Left lung (tissue), 10 donors: ENCODE data around the gene RGMB. TPM values are rescaled to one million over a fixed set of nuclear protein-coding genes. Genes with fewer than 3 reads are reported as not detected.

Experiments used
- ATAC-seq: fragments of 200-7000 bp; cut with Tn5 transposase; one replicate; pipeline ENCODE4 v1.9.1; 2020; ENCODE audit warnings: moderate library complexity
- DNase-seq, 4 donors: peaks; one replicate each; pipeline ENCODE4 v3.0.0-alpha.2; 2013 to 2020
- H3K27ac ChIP-seq, 2 donors: fragments of 200-600 bp; sonication (generic) in 1 of 2; one replicate each; pipeline versions ENCODE4 v1.5.0 to v1.8.0; 2020 to 2021
- H3K27me3 ChIP-seq, 2 donors: fragments of 200-600 bp; sonication (generic) in 1 of 2; one replicate each; pipeline versions ENCODE4 v1.5.0 to v1.8.0; 2020 to 2021
- H3K36me3 ChIP-seq, 2 donors: fragments of 200-600 bp; sonication (generic) in 1 of 2; one replicate each; pipeline versions ENCODE4 v1.5.0 to v1.8.0; 2020 to 2021
- H3K4me1 ChIP-seq, 2 donors: fragments of 200-600 bp; one replicate each; pipeline ENCODE4 v1.8.0; 2021
- H3K4me3 ChIP-seq, 2 donors: fragments of 200-600 bp; sonication (generic) in 1 of 2; one replicate each; pipeline versions ENCODE4 v1.5.0 to v1.8.0; 2020 to 2021; ENCODE audit warnings: mild to moderate bottlenecking in 1 of 2
- H3K9me3 ChIP-seq, 2 donors: fragments of 200-600 bp; sonication (generic) in 1 of 2; one replicate each; pipeline versions ENCODE4 v1.5.0 to v1.8.0; 2020 to 2021
- intact Hi-C, 2 donors: fragments of 100-400 bp; cut with DNase I; formaldehyde crosslinking; loops; one replicate each; pipeline versions ENCODE4 v1.11.2 to v1.14.2; 2022
- polyA plus RNA-seq, 6 donors: library from polyadenylated mRNA; unstranded; fragments of 120-200 nt; gene quantifications; one replicate each; pipeline ENCODE4 v1.2.1, GENCODE V29; 2013; ENCODE audit not compliant: insufficient read length in 6 of 6
- total RNA-seq, 2 donors: library from RNA; stranded (reverse); fragmentation: NEBNext Ultra II Directional; extraction: Animal tissue kit (Norgen Biotek cat#: 25700); gene quantifications; one replicate each; pipeline ENCODE4 v1.2.1, GENCODE V29; 2021
- TF ChIP-seq, protein P1 (sequence below), 2 donors: fragments of 200-600 bp; sonication (generic) in 1 of 2; IDR thresholded peaks; one replicate each; pipeline versions ENCODE4 v1.5.0 to v1.8.0; 2021; ENCODE audit warnings: antibody characterized with exemption in 2 of 2
- donor health status: DM: no; HTN: yes; CAD: no.
- donor health status: DM: no; HTN: no; CAD: no.

The RGMB gene
- total and polyA plus RNA-seq, 8 donors = 12.2 to 21.3 (median 15.7) TPM

DNA sequence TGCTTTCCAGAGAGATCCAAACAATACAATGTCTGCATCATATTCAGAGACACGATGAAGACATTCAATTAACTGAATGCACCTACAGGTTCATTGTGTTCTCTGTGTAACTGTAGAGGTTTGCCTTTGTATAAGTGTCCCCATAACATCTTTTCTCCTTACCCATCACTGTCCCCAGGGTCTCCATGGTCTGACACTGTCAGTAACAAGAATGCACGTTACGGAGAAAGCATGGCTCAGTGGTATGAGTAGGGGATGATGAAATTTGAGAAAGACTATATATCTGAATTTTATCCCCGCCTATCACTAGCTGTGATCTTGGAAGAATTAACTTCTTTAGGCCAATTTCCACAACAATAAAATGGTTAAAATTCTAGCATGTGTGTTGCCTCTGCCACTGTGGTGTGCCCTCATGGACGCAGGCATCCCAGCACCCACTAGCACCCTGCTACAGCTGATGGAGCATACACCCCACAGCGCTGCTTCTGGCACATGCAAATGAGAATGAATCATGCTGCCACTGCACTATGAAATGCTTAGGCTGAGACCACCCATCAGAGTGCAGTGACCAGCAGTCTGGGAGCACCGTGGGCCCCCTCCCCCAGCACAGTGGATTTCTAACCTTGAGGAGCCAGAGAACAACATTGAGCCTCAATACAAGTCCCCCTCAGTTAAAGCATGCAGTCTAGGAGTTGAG is 54.3 kb downstream of the RGMB start:
- intact Hi-C loops = no loop called here
- Histone ChIP-seq H3K4me3 (no peak overlapping the region), H3K9me3 (no peaks in the 10 kb centered on the region), H3K27me3 (no peaks in the 10 kb centered on the region), H3K36me3 (no peaks in the 10 kb centered on the region), H3K27ac (no peak overlapping the region), H3K4me1 (no peaks in the 10 kb centered on the region)
- ATAC-seq (no peak), DNase-seq (no peak)
- TF ChIP-seq, protein P1, sequence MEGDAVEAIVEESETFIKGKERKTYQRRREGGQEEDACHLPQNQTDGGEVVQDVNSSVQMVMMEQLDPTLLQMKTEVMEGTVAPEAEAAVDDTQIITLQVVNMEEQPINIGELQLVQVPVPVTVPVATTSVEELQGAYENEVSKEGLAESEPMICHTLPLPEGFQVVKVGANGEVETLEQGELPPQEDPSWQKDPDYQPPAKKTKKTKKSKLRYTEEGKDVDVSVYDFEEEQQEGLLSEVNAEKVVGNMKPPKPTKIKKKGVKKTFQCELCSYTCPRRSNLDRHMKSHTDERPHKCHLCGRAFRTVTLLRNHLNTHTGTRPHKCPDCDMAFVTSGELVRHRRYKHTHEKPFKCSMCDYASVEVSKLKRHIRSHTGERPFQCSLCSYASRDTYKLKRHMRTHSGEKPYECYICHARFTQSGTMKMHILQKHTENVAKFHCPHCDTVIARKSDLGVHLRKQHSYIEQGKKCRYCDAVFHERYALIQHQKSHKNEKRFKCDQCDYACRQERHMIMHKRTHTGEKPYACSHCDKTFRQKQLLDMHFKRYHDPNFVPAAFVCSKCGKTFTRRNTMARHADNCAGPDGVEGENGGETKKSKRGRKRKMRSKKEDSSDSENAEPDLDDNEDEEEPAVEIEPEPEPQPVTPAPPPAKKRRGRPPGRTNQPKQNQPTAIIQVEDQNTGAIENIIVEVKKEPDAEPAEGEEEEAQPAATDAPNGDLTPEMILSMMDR (IDR thresholded peaks at IDR 0.05) = no peak

DNA sequence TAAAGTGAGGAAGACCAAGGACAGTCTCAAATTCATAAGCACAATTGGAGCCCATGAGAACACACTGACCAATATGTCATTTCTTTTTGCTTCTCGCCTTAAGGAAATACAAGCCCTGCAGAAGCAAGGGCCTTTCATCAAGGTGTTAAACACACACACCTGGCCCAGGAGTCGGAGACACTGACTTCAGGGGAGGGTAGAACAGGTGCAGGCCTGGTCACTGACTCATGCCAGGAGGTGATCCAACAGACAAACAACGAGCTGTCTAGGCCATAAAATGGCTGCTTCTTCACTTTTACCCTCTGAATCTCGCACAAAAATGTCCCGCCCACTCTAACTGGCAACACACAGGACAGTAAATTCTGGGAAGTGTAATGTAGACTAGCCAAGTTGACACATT is 62.7 kb downstream of the RGMB start:
- no peak for ATAC-seq
- H3K9me3 ChIP-seq = no peaks in the 10 kb centered on the region

DNA sequence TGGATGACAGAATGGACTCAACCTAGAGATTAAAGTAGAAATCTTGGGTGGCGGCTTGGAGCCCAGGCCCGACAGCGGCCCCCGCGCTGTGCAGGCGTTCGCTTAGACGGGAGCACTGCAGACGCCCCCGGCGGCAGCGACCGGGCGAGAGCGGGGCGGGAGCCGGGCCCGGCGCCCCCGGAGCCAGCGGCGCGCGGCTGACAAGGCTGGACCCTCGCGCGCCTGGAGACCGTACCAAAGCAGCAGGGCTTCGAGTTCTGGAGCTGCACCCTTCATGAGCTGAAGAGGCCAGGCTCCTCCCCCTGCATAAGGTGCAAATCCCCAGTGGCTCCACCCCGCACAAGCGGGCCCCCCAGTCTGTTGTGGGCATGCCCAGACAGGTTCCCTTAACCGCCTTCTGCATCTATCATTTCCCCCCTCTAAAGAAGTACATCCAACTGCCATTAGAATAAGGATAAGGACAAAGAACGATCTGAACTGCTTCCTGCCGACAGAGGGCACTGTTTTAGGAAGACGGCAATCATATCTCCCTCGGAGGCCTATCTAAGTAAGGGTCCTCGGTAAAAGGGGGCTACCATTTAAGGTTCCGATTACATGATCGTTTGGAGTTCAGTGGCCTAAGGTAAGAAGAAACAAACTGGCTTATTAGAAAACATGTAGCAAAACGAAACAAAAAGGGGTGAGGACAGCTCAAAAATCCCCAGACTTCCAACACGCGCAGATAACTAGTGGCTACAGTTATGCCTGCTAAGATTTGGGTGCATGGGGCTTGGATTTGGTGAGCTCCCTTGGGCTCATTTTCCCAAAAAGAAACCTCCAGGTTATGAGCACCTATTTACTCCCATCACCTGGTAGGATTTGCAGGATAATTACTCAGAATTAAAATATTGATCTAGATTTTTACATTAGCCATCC is 66.3 kb downstream of the RGMB start:
- Histone ChIP-seq H3K9me3 (peaks cover 0 to 9% of the 10 kb centered on the region in 2 donors), H3K4me1 (peaks cover 0 to 6% of the 10 kb centered on the region in 2 donors), H3K27me3 (peaks cover 0 to 5% of the 10 kb centered on the region in 2 donors), H3K4me3 (no peak overlapping the region), H3K27ac (no peak overlapping the region), H3K36me3 (no peaks in the 10 kb centered on the region)
- ATAC-seq (peak; percentile 30), DNase-seq (peak in 2 of 4 donors; percentile 10 to 74)
- TF ChIP-seq, protein P1 (IDR thresholded peaks at IDR 0.05) = no peak
- intact Hi-C loops = no loop called here

More for the DNA sequence above, 62.7 kb downstream of the RGMB start:
- H3K4me3 ChIP-seq = no peak overlapping the region
- TF ChIP-seq, protein P1 (IDR thresholded peaks at IDR 0.05) = no peak
- DNase-seq = no peak
- H3K27ac ChIP-seq = no peak overlapping the region
- H3K4me1 ChIP-seq = peaks cover 0 to 6% of the 10 kb centered on the region in 2 donors
- no peaks in the 10 kb centered on the region for H3K36me3 ChIP-seq
- H3K27me3 ChIP-seq = peaks cover 0 to 5% of the 10 kb centered on the region in 2 donors
- intact Hi-C loops = no loop called here

DNA sequence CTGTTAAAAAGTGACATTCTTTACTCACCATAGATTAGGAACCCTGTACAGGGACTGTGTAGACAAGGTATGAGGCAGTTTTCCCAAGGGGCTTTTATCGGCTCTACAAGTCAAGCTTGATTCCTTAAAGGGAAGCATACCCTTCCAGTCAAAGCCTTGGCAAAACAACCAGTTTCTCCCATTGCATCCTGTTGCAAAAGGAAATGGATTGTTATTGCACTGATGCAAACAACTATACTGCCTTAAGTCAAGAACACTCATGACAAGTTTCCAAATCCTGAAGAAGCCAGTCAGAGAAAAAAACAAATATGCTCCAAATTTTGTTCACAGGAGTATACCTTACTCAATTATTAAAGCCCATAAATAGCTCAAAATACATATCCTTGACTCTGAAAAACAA is 67.5 kb downstream of the RGMB start:
- H3K27me3 ChIP-seq = peaks cover 0 to 5% of the 10 kb centered on the region in 2 donors
- H3K27ac ChIP-seq = no peak overlapping the region
- ATAC-seq = no peak
- TF ChIP-seq, protein P1 (IDR thresholded peaks at IDR 0.05) = no peak
- H3K36me3 ChIP-seq = no peaks in the 10 kb centered on the region
- peaks cover 0 to 12% of the 10 kb centered on the region in 2 donors for H3K9me3 ChIP-seq
- H3K4me1 ChIP-seq = peaks cover 0 to 6% of the 10 kb centered on the region in 2 donors
- H3K4me3 ChIP-seq = no peak overlapping the region
- intact Hi-C loops = no loop called here
- no peak for DNase-seq

DNA sequence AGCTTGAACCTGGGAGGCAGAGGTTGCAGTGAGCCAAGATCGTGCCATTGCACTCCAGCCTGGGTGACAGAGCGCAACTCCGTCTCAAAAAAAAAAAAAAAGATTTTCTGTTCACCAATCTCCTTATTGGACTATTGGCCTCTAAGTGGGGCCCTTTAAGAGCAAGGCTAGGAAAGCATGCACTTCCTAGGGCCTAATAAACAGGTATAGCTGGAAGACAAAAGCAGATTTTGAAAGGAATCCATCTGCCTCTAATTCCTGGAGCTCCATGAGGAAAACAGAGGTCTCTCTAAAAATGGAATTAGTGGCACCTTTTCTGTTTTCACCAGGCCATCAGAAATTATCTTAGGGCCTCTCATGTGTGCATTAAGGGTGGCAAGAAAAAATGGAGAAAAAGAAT is 70.0 kb downstream of the RGMB start:
- DNase-seq (no peak), ATAC-seq (no peak)
- TF ChIP-seq, protein P1 (IDR thresholded peaks at IDR 0.05) = no peak

More for the DNA sequence above, 70.0 kb downstream of the RGMB start:
- peaks cover 0 to 12% of the 10 kb centered on the region in 2 donors for H3K9me3 ChIP-seq
- H3K4me3 ChIP-seq = no peak overlapping the region
- intact Hi-C loops = no loop called here
- H3K27ac ChIP-seq = no peak overlapping the region
- H3K36me3 ChIP-seq = no peaks in the 10 kb centered on the region
- peaks cover 0 to 6% of the 10 kb centered on the region in 2 donors for H3K4me1 ChIP-seq
- peaks cover 0 to 5% of the 10 kb centered on the region in 2 donors for H3K27me3 ChIP-seq
